ENCODE data around the gene KRTAP5-5.

DNA sequence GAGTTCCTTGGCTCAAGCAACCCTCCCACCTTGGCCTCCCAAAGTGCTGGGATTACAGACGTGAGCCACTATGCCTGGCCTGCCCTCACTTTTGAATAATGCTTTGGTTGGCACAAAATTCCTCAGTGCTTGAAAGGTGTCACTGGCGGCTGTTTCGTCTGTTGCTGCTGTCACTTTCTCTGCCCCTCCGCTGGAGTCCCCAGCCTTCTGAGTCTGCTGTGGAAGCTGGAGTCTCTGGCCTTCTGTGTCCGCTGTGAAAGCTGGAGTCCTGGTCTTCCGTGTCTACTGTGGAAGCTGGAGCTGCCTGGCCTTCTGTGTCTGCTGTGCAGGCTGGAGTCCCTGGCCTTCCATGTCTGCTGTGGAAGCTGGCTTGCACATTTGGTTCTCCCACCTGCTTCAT, 39.6 kb upstream of the KRTAP5-5 start:
- TF ChIP-seq, protein P1, sequence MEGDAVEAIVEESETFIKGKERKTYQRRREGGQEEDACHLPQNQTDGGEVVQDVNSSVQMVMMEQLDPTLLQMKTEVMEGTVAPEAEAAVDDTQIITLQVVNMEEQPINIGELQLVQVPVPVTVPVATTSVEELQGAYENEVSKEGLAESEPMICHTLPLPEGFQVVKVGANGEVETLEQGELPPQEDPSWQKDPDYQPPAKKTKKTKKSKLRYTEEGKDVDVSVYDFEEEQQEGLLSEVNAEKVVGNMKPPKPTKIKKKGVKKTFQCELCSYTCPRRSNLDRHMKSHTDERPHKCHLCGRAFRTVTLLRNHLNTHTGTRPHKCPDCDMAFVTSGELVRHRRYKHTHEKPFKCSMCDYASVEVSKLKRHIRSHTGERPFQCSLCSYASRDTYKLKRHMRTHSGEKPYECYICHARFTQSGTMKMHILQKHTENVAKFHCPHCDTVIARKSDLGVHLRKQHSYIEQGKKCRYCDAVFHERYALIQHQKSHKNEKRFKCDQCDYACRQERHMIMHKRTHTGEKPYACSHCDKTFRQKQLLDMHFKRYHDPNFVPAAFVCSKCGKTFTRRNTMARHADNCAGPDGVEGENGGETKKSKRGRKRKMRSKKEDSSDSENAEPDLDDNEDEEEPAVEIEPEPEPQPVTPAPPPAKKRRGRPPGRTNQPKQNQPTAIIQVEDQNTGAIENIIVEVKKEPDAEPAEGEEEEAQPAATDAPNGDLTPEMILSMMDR (conservative IDR thresholded peaks at IDR 0.05; ENCODE audit: low read length) = no peak
- no peak for TF ChIP-seq EZH2phosphoT487 (IDR thresholded peaks at IDR 0.05; ENCODE audit: borderline replicate concordance)

Data from Loucy (cell line).